NCI-H2081 treated with DMSO at 0.1 percent for 48 hours (cell line): ENCODE data around the gene ZNF526.
A peak's percentile ranks its signal among the peaks of the same experiment; 100 is the strongest.
"Not testable (repeated sequence)": the region's sequence is repeated elsewhere in the genome, so short reads cannot be mapped to it uniquely, and the experiment has no call there.

ENCODE experiments used
- DNase-seq: peaks from one replicate; lab custom pipeline; 2025; lab: John Stamatoyannopoulos, UW

ZNF526 gene

GRCh38 chr19:42247640-42248199, 27.6 kb downstream of the ZNF526 start:
- no peak for DNase-seq

GRCh38 chr19:42248270-42249148, 28.4 kb downstream of the ZNF526 start:
- no peak for DNase-seq

GRCh38 chr19:42249149-42249750, 29.1 kb downstream of the ZNF526 start:
- DNase-seq: no peak

- DNase-seq: no peak
These were observed 29.7 kb downstream of the ZNF526 start for GRCh38 chr19:42249769-42250168.

- no peak for DNase-seq
These were observed 30.1 kb downstream of the ZNF526 start for GRCh38 chr19:42250183-42250665.

- no peak for DNase-seq
These were observed 30.8 kb downstream of the ZNF526 start for GRCh38 chr19:42250666-42251531.

- no peak for DNase-seq
These were observed 31.7 kb downstream of the ZNF526 start for GRCh38 chr19:42251572-42252358.

- DNase-seq: no peak
These were observed 32.5 kb downstream of the ZNF526 start for GRCh38 chr19:42252365-42253244.

GRCh38 chr19:42253245-42254088, 33.4 kb downstream of the ZNF526 start:
- DNase-seq: no peak

GRCh38 chr19:42254089-42254849, 34.2 kb downstream of the ZNF526 start:
- DNase-seq: no peak

- DNase-seq: peak; percentile 27
These were observed 35.0 kb downstream of the ZNF526 start, which contains the start of gene ERF for GRCh38 chr19:42254850-42255765. TSS of gene ERF (minus strand) at chr19:42255128. CDS start at chr19:42254999, 129 bp downstream.

- no peak for DNase-seq
These were observed 35.9 kb downstream of the ZNF526 start for GRCh38 chr19:42255766-42256745.

GRCh38 chr19:42257842-42258241, 37.7 kb downstream of the ZNF526 start:
- not testable (repeated sequence) for DNase-seq

- DNase-seq: no peak
These were observed 41.7 kb downstream of the ZNF526 start for GRCh38 chr19:42261763-42262162.

- DNase-seq: not testable (repeated sequence)
These were observed 46.0 kb downstream of the ZNF526 start for GRCh38 chr19:42266105-42266504.
